CMK (cell line): ENCODE measurements around the gene PLSCR3.

Experiments
- DNase-seq: peaks from one replicate; pipeline ENCODE4 v3.0.0-alpha.2; 2010; ENCODE audit warnings: low read depth

Gene PLSCR3

DNA sequence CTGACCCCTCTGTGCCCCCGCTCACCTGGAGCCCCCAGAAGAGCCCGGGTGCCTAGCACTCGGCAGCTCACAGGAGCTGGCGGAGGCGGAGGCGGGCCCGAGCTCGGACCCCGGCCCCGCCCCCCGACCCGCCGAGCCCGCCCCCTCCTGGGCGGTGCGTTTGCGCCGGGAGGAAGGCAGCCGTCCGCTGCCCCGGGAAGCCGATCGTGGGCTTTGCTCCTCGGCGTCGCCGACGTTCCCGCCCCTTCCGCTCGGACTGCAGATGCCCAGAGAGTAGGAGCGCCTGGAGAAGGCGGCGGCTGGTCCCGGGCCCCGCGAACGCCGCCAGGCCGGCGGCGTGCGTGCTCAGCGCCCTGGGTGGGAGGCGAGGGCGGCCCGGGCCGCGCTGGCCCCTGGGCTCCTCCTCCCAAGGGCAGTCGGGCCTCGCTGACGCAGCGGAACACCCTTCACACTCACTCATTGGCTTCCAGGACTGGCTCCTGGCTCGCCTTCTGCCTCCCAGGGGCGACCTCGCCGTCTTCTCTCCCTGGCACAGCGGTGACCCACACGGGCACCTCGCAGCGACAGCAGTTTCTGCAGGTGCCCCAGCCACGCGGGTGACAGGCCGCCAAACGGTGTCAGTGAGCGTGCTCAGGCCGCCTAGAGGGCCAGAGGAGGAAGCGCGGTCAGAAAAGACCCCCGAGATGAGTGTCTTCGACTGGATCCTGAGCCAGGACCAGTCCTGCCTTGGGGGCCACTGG is at the start of gene PLSCR3:
PLSCR3 (minus strand) TSS at position 74 of the 740 bp plus-strand sequence. CDS start 415 bp downstream, outside the sequence.
- peak; percentile 63 for DNase-seq

DNA sequence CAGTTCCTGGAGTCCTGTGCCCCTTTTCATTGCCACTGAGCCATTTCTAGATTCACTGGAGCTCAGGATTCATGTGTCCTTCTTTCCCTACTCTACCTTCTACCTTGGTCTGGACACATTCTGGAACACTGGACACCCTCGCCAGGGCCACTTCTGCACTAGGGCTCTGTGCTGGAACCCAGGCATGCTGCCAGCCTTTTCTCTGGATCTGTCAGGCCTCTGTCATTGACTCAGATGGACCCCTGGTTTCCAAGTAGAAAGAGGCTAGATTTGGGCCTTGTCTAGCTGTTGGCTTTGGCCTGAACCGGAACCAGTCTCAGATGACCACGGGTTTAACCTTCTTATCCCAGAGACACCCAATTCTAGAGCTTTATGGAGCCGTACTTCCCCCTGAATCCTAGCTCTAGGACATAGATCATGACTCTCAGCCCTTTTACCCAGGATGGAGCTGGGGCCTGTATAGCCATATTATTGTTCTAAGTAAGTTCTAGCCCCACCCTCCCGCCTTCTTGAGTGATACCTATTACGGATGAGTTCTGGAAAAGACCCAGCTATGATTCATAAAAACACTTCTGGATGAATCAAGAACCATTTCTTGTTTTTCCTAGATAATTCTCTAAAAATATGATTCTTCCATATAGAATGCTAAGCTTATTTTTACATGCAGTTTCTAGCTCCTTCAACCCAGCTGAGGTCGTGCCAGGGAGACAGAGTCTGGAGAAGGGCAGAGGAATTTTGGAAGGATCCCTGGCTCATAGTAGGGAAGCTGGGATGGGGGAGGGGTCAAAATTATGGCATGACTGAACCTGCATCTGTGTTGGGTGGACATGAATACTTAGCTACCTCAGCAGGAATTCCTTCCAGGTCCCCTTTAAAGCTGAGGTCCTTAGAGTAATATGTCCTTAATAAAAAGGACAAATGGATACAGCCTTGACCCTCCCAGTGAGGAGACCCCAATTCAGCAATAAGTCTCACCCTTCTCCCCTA is 49.5 kb upstream of the PLSCR3 start:
- no peak for DNase-seq

DNA sequence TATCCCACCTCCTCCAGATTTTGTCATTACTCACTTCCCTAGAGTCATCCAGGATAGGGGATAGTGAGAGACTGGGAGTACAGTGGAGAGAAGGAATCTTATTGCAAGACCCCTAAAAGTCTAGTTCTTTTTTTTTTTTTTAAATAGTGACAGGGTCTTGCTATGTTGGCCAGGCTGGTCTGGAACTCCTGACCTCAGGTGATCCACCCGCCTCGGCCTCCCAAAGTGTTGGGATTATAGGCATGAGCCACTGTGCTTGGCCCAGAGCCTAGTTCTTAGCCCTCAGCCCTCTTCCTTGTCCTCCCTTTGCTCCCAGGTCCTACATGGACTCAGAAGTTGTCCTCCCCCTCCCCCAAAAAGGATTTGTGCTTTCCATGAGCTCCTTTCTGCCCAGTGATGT is 47.8 kb upstream of the PLSCR3 start:
- DNase-seq: no peak

DNA sequence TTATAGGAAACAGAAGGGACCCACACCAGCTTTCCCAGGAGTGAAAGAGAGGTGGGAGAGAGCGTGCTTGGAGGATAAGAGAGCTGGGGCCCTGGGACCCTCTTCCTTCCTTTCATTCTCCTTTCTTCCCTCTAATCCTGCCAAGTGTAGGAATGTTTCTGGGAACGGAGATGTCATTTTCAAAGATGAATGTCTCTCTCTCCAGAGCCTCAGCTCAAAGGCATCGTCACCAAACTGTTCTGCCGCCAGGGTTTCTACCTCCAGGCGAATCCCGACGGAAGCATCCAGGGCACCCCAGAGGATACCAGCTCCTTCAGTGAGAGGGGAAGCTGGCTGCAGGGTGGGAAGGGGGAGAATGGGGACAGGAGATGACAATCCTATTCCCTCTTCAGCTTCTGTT is 46.9 kb upstream of the PLSCR3 start:
- no peak for DNase-seq

DNA sequence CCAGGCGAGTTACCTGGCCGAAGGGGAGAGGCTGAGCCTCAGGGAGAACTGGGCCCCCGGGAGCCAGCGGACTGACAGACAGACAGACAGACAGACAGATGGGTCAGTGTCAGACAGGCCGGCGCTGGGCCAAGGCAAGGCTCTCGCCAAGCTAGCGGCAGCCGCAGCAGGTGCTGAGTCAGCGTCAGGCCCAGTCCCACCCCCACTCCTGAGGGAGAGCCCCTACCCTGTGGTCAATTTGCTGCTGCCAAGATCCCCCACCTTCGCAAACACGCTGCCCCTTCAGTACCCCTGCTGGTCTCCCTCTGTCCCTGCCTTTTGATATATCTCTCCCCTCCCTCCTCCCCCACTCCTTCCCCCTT is 46.5 kb upstream of the PLSCR3 start:
- DNase-seq: no peak

DNA sequence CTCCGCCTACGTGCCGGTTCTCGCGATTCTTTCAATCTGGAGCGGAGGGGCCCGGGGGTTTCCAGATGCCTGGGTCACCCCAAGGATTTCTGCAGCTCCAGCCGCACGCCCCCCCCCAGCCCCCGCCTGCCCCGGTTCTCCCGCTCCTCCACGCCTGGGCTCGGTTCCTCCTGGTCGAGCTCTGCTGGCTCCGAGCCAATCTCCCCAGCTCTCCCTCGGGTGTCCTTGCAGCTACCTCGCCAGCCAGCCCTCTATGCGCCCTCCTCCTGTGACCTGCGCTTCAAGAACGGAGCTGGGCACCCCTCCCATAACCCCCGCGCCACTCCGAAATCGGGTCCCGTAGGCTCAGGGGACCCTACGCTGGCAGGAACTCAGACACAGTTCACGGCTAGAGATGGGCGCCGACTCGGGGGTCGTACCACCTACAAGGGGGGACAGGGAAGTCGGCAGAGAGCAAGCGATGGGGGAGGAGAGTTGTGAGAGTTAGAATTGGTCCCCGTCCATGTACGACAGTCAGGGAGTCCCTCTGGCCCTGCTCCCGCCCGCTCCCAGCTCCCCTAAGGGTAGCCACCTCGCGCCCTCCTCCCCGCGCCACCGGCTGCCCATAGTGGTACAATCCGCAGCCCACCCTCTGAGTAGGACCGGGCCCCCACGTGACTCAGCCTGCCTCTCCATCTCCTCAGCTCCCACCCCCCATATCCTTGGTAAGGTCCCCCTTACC is 45.9 kb upstream of the PLSCR3 start:
- DNase-seq: no peak

DNA sequence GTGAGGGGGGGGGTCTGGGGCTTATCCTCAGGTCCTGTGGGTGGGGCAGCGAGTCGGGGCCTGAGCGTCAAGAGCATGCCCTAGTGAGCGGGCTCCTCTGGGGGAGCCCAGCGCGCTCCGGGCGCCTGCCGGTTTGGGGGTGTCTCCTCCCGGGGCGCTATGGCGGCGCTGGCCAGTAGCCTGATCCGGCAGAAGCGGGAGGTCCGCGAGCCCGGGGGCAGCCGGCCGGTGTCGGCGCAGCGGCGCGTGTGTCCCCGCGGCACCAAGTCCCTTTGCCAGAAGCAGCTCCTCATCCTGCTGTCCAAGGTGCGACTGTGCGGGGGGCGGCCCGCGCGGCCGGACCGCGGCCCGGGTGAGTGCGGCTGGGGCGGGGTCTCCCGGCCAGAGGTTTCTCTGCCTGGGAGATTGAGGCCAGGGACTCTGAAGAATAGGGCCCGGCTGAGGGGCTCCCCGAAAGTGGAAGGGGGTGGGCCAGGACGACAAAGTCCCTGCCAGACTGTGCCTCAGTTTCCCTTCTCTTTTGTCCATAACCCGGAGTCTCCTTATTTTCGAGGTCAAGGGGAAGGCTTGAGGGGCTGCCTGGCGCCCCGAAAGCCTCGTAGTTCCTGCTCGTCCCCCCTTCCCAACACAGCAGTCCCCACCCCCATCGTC is 45.3 kb upstream of the PLSCR3 start, which contains the start of gene FGF11:
FGF11 (plus strand) TSS at position 51 of the 651 bp plus-strand sequence; CDS start at position 160, 109 bp downstream.
- no peak for DNase-seq

DNA sequence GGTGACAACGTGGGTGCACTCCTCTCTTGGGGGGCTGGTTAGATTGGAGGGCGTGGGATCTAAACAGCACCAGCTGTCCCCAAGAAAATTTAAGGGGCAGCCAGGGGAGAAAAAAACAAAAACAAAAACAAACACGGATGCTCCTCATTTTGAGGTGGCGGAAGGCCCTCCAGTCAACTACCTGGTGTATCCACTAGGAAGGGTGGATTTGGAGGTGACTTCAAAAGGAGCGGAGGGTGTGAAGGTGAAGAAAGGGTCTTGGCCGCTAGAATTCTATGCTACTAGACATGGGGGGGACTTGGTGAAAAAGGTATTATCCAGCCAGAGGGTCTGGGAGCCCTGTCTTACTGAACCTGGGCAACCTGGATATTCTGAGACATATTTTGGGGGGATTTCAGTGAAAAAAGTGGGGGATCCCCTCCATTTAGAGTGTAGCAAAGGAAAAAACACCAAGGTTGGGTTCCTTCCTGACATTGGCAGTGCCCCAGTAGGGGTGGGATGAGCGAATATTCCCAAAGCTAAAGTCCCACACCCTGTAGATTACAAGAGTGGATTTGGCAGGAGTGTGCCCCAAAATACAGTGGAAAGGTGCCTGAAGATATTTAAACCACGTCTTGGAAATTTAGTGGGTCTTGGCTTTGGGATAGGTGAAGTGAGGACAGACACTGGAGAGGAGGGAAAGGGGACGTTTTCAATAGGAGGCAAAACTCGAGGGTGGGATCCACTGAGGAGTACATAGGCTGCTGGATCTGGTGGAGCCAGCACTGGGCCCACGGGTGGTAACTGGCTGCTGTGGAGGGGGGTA is 44.5 kb upstream of the PLSCR3 start:
- no peak for DNase-seq

DNA sequence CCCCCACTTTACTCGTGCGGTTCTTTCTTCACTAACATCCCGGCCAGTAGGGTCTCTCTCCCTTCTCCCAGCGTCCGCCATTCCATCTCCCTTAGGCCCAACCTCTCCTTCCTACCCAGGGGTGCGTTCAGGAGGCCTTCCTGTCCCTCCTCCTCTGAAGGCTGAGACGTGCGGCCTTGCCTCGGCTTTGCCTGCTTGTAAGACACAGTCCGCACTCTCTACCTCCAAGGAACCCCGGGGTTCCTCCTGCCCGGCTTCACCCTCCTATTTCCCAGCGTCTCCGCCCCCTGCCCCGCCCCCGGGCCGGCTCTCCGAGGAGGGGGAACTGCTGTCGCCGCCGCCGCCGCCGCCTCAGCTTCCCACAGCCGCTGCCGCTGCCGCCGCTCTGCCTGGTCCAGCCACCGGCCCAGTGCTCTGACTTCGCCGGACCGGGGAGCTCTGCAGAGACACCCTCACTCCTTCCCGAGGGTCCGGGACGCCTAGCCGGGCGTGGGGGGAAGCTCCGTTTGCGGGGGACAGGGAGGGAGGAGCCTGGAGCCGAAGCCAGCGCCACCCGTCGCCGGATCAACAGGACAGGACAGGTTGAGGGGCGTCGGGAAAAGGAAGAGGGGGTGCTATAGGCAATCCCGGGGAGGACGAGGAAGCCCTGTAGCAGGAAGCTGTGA is 43.8 kb upstream of the PLSCR3 start:
- no peak for DNase-seq

DNA sequence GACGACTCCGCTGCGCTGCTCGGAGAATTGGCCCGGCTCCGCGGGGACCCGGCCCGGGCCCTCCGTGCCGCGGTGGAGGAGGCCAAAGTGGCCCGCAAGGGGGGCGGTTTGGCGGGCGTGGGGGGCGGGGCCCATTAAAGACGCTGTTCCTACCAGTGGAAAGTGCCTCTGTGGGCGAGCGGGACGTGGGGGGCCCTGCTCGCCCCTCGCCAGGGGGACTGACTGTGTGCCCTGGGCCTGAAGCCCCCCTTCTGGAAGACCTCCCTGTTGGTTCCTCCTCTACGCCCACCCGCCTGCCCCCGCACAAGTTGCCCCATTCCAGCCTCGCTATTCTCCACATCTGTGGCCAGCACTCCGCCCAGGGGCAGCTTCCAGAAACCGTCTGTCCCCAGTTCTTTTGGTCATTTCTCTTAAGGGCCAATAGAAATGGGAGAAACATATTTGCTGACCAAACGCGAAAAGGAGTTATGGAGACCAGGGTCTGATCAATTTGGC is 43.1 kb upstream of the PLSCR3 start:
- no peak for DNase-seq

DNA sequence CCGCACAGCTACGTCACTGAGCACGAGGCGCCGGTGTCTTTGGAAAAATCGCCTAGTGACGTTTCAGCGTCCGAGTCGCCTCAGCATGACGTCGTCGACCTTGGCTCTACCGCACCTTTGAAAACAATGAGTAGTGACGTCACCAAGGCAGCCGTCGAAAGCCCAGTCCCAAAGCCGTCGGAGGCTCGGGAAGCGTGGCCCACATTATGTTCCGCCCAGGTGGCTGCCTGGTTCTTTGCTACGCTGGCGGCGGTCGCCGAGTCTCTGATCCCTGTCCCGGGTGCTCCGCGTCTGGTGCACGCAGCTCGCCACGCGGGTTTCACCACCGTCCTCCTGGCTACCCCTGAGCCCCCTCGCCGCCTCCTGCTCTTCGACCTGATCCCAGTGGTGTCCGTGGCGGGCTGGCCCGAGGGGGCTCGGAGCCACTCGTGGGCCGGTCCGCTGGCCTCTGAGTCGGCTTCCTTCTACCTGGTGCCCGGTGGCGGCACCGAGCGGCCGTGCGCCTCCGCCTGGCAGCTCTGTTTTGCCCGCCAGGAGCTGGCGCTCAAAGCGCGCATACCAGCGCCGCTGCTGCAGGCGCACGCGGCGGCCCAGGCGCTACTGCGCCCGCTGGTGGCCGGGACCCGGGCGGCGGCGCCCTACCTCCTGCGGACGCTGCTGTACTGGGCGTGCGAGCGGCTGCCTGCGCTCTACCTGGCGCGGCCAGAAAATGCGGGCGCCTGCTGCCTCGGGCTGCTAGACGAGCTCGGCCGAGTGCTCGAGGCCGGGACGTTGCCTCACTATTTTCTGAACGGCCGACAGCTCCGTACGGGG is 42.4 kb upstream of the PLSCR3 start:
- no peak for DNase-seq

DNA sequence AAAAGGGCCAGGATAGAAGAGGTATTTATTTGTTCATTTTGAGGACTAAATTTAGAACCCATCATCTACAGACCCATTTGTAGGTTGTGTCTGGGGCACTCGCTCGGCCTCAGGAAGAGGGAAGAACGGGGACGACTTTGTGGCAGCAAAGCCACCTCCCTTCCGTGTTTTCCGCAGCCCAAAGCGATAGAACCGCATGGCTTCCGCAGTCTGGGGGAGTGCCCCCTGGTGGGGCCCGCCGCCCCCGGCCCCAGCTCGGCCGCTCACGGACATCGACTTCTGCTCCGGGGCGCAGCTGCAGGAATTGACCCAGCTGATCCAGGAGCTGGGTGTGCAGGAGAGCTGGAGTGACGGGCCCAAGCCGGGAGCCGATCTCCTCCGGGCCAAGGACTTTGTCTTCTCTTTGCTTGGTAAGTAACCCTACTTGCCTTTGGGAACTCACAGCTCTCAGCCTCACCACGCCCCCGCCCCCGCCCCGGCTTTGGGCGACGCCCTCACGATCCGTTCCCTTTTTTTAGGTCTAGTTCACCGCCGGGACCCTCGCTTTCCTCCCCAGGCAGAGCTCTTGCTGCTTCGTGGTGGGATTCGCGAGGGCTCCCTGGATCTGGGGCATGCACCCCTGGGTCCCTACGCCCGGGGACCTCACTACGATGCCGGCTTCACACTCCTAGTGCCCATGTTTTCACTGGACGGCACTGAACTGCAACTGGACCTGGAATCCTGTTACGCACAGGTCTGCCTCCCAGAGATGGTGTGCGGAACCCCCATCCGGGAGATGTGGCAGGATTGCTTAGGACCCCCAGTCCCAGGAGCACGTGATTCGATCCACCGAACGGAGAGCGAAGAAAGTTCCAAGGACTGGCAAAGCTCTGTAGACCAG is 41.6 kb upstream of the PLSCR3 start:
- no peak for DNase-seq

DNA sequence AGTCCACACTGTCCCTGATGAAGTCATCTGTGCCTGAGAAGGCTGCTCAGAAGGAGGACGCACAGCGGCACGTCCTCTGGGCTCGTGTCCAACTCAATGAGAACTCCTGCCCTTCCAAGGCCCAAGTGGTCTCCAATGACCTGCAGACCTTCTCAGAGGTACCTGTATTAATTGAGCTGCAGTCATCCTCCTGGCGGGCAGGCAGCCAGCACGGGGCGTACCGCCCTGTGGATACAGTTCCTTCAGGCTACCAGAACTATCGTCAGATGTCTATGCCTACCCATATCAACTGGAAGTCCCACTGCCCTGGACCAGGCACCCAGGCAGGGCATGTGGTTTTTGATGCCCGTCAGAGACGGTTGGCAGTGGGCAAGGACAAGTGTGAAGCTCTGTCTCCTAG is 38.0 kb upstream of the PLSCR3 start:
- DNase-seq: no peak

DNA sequence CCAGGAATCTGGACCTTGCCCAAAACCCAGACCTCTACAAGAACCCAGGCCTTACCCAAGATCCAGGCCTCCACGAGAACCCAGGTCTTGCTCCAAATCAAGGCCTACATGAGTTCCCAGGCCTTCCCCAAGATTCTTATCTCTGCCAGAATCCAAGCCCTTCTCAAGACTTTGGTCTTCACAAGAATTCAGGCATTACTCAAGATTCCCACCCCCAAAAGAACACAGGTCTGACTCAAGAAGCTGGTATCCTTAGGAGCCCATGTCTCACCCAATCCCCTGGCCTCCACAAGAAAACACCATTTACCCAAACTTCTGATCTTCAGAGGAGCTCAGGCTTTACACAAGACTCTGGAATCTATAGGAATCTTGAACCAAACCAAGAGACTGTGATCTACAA is 36.9 kb upstream of the PLSCR3 start:
- no peak for DNase-seq

DNA sequence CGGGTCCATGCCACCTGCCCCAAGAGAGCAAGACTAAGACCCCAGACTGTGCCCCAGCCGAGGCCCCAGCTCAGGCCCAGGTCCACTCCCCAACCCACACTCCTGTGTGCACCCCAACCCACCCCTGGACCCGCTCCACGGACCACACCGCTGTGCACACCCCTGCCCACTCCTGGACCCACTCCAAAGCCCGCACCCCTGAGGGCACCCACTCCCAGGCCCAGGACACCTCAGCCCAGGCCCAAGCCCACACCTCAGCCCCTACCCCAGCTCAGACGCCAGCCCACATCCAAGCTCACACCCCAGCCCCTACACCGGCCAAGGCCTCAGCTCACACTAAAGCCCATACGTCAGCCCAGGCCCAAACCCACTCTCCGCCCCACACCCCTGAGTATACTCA is 35.4 kb upstream of the PLSCR3 start:
- DNase-seq: no peak

DNA sequence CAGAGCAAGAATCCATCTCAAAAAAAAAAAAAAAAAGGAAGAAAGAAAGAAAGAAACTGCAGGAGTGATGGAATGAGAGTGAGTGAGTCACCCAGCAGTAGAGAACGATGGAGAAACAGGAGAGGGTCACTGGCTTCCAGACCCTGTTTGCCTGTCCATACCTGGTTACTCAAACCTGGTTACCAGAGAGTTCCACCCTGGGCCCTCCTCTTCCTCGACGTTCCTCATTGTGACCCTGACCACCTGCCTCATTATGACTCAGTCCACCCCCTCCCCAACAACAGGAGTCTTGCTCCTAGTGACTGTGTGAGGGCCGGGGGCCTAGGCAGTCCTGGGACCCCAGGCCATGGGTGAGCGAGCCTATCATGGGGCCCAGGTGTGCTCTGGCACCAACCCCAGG is 34.2 kb upstream of the PLSCR3 start, which contains the start of gene SPEM3:
SPEM3 (plus strand) TSS at position 301 of the 400 bp plus-strand sequence; CDS start at position 347, 46 bp downstream.
- DNase-seq: no peak

DNA sequence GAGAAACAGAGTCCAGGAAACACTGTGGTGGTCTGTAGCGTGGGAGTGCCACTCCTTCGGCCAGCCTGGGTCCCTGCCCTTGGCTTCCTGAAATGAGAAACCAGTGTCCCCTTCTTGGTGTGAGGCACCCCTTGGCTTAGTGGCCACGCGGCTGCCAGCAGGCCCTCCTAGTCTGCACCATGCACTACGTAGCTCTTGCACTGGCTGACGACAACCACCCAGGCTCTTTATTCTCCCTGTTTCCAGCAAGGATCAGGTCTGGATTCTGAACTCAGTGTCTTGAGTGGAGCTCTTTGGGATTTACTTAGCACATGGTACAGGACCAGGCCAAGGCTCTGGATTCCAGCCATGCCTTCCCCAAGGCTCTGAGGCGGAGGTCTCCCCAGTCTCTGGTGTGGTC is 33.2 kb upstream of the PLSCR3 start:
- DNase-seq: no peak

DNA sequence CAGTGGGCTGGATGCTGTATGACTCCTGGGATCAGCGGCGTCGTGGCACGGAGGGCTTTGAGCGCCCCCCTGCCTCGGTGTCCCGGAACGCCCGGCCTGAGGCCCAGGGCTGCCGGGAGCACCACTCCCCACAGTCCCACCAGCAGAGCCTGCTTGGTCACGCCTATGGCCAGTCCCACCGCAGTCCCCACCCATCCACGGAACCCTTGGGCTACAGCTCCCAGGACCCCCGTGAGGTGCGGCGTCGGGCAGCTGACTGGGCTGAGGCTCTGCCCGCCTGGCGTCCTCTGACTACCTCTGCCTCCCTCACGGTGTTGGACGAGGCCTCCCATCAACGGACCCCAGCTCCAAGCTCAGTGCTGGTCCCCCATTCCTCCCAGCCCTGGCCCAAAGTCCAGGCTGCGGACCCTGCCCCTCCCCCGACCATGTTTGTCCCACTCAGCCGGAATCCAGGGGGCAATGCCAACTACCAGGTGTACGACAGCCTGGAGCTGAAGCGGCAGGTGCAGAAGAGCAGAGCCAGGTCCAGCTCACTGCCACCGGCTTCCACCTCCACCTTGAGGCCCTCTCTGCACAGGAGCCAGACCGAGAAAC is 32.7 kb upstream of the PLSCR3 start:
- no peak for DNase-seq
